Endothelial cell of umbilical vein (primary cell): ENCODE measurements around the gene CRHR1. TPM values are rescaled to one million over a fixed set of nuclear protein-coding genes. Genes with fewer than 3 reads are reported as not detected.
"Not testable (repeated sequence)": the region's sequence is repeated elsewhere in the genome, so short reads cannot be mapped to it uniquely, and the experiment has no call there.

ENCODE experiments used
- BruUV-seq: library from RNA; stranded (reverse); fragments of 400-500 nt; replicated peaks from 2 replicates; lab custom pipeline; 2021; lab: Mats Ljungman, UMichigan
- CTCF ChIA-PET: fragments of 300-600, 350-600 bp; sonication (Branson Sonifier 250); formaldehyde crosslinking; loops from one replicate; lab custom pipeline; 2021; ENCODE audit warnings: antibody characterized with exemption, inconsistent platforms; lab: Charles Lee
- POLR2A ChIA-PET: fragments of 300-600, 350-600 bp; sonication (Branson Sonifier 250); formaldehyde crosslinking; loops from one replicate; lab custom pipeline; 2021; ENCODE audit warnings: antibody characterized with exemption, inconsistent platforms; lab: Charles Lee
- DNase-seq: peaks from one replicate; pipeline ENCODE4 v3.0.0-alpha.2; 2011; ENCODE audit warnings: low read depth, low spot score
- FAIRE-seq: peaks from 2 replicates; lab custom pipeline; 2011; peaks lifted over from hg19 to GRCh38; lab: Jason Lieb, UNC
- H2AFZ ChIP-seq: 2 replicates; pipeline ENCODE4 v1.6.0; 2012; ENCODE audit warnings: low read depth, low read length, control low read depth, inconsistent platforms
- H3K27ac ChIP-seq: 2 replicates; pipeline ENCODE4 v1.5.1; 2011; ENCODE audit warnings: low read depth, mild to moderate bottlenecking, control low read depth, low read length, moderate library complexity; ENCODE audit not compliant: insufficient read depth
- H3K27me3 ChIP-seq, 2 experiments: 2 replicates each; pipeline versions ENCODE4 v1.6.0 to v1.6.1; 2011; ENCODE audit warnings: low read length in 2 of 2, mixed read lengths in 1 of 2; ENCODE audit not compliant: control insufficient read depth in 2 of 2, insufficient read depth in 2 of 2
- H3K36me3 ChIP-seq, 2 experiments: 2 replicates in 1 of 2; 3 replicates in 1 of 2; pipeline ENCODE4 v1.5.1; 2011; ENCODE audit warnings: low read length in 2 of 2, mild to moderate bottlenecking in 1 of 2, moderate library complexity in 1 of 2; ENCODE audit not compliant: control insufficient read depth in 2 of 2, insufficient read depth in 2 of 2; ENCODE audit errors: extremely low read depth in 1 of 2
- H3K4me1 ChIP-seq: 3 replicates; pipeline ENCODE4 v1.5.1; 2011; ENCODE audit warnings: mild to moderate bottlenecking, low read length; ENCODE audit not compliant: control insufficient read depth, insufficient read depth; ENCODE audit errors: extremely low read depth
- H3K4me2 ChIP-seq: 2 replicates; pipeline ENCODE4 v1.6.1; 2011; ENCODE audit warnings: low read length, control low read depth, mixed read lengths; ENCODE audit not compliant: insufficient read depth
- H3K4me3 ChIP-seq, 3 experiments: fragments of 200-600 bp in 1 of 3; sonication (generic), shearing (Covaris generic) in 1 of 3; replicated peaks in 1 of 3; 2 replicates each; pipeline ENCODE4 v1.5.1; 2011 to 2016; ENCODE audit warnings: control low read depth in 3 of 3, low read length in 3 of 3, mild to moderate bottlenecking in 2 of 3, inconsistent platforms in 1 of 3, low read depth in 1 of 3, moderate library complexity in 1 of 3; ENCODE audit not compliant: insufficient read depth in 1 of 3
- H3K79me2 ChIP-seq: 2 replicates; pipeline ENCODE4 v1.6.0; 2012; ENCODE audit warnings: low read length, inconsistent platforms; ENCODE audit not compliant: control insufficient read depth, insufficient read depth
- H3K9ac ChIP-seq: replicated peaks from 2 replicates; pipeline ENCODE3; 2011; ENCODE audit warnings: low read length, control low read depth; ENCODE audit not compliant: insufficient read depth; ENCODE audit errors: extremely low read depth
- H3K9me1 ChIP-seq: replicated peaks from 3 replicates; pipeline ENCODE4 v1.6.0; 2011; ENCODE audit warnings: mild to moderate bottlenecking, low read length; ENCODE audit not compliant: control insufficient read depth, insufficient read depth; ENCODE audit errors: extremely low read depth
- H3K9me3 ChIP-seq: replicated peaks from 2 replicates; pipeline ENCODE4 v1.5.1; 2012; ENCODE audit warnings: low read length, inconsistent platforms; ENCODE audit not compliant: control insufficient read depth, insufficient read depth
- H4K20me1 ChIP-seq: replicated peaks from 2 replicates; pipeline ENCODE3; 2011; ENCODE audit warnings: mild to moderate bottlenecking, low read length; ENCODE audit not compliant: control insufficient read depth, insufficient read depth; ENCODE audit errors: extremely low read depth
- EZH2 ChIP-seq: IDR thresholded peaks from 2 replicates; pipeline ENCODE4 v1.6.1; 2012; ENCODE audit warnings: borderline replicate concordance, low read depth, mild to moderate bottlenecking, moderate library complexity, low read length, inconsistent platforms; ENCODE audit not compliant: severe bottlenecking
- JUN ChIP-seq: IDR thresholded peaks from 2 replicates; pipeline ENCODE4 v1.6.1; 2011; ENCODE audit warnings: borderline replicate concordance, low read depth; ENCODE audit not compliant: insufficient read length, insufficient read depth
- MAX ChIP-seq: IDR thresholded peaks from 2 replicates; pipeline ENCODE4 v1.6.1; 2011; ENCODE audit not compliant: insufficient read depth, insufficient read length
- POLR2AphosphoS5 ChIP-seq: IDR thresholded peaks from 2 replicates; pipeline ENCODE4 v1.6.1; 2012; ENCODE audit warnings: low read depth, mild to moderate bottlenecking, control low read depth, low read length, moderate library complexity; ENCODE audit not compliant: insufficient read depth
- dilution Hi-C: fragments of 300-500 bp; cut with MboI; formaldehyde crosslinking; loops from one replicate; pipeline ENCODE4 v1.15.0; 2019; ENCODE audit warnings: low sequenced_read_pairs; ENCODE audit not compliant: extremely low pct_ligation_motif_present
- intact Hi-C: fragments of 100-400 bp; cut with micrococcal nuclease; formaldehyde crosslinking; loops from one replicate; pipeline ENCODE4 v1.10.0; 2022
- polyA plus RNA-seq, 4 experiments: library from polyadenylated mRNA; depleted of rRNA in 3 of 4; stranded (reverse) in 3 of 4; unstranded in 1 of 4; fragments of >200 nt; gene quantifications; 2 replicates each; pipeline versions ENCODE4 v1.2.1 to v1.2.3, GENCODE V29; 2011 to 2012; ENCODE audit warnings: missing spikeins in 1 of 4
- total RNA-seq: library from RNA; stranded (reverse); gene quantifications from 2 replicates; pipeline ENCODE4 v1.2.3, GENCODE V29; 2021

Gene CRHR1
- total and polyA plus RNA-seq, 2 donors (not counting 3 experiments of a cell fraction or from before 2014, with no cell fraction given): not detected

- CTCF ChIA-PET: interaction anchor here (1.2 to 2.4 kb wide), 2 partner anchors 9 to 30 kb away, joined by 7 to 8 read pairs; no protein-coding TSS in a partner anchor
- Histone ChIP-seq H3K4me3 (no peak overlapping the region), H3K4me1 (no peaks in the 10 kb centered on the region), H3K27me3 (peaks cover 0 to 4% of the 10 kb centered on the region in 2 experiments), H3K4me2 (no peak overlapping the region), H4K20me1 (no peaks in the 10 kb centered on the region), H3K9ac (no peak overlapping the region), H3K36me3 (no peaks in the 10 kb centered on the region), H3K9me1 (no peaks in the 10 kb centered on the region), H3K9me3 (no peaks in the 10 kb centered on the region), H3K27ac (no peak overlapping the region), H3K79me2 (no peaks in the 10 kb centered on the region), H2AFZ (no peak overlapping the region)
- FAIRE-seq (no peak), DNase-seq (no peak)
- intact Hi-C loops: no loop called here
- TF ChIP-seq POLR2AphosphoS5: no peak
- no peak for TF ChIP-seq MAX
- TF ChIP-seq JUN: no peak
- no peak for TF ChIP-seq EZH2
- dilution Hi-C loops: no loop called here
- BruUV-seq: no TSS peak
- POLR2A ChIA-PET: no interaction called here
Observed at GRCh38 chr17:45861165-45861564, 77.0 kb downstream of the CRHR1 start.

GRCh38 chr17:45862127-45862526, 78.0 kb downstream of the CRHR1 start:
- CTCF ChIA-PET: interaction anchor here (1.2 to 2.4 kb wide), 2 partner anchors 10 to 31 kb away, joined by 7 to 8 read pairs; no protein-coding TSS in a partner anchor
- H3K27ac ChIP-seq, H3K9me1 ChIP-seq, H3K9me3 ChIP-seq, H3K27me3 ChIP-seq, BruUV-seq, H2AFZ ChIP-seq, DNase-seq, H3K79me2 ChIP-seq, FAIRE-seq, dilution Hi-C loops, H3K4me2 ChIP-seq, H3K4me1 ChIP-seq, intact Hi-C loops, H3K4me3 ChIP-seq, POLR2A ChIA-PET, H4K20me1 ChIP-seq, H3K9ac ChIP-seq, H3K36me3 ChIP-seq: not testable (repeated sequence)
